Stimulated activated naive CD8-positive, alpha-beta T cell treated with anti-CD3 and anti-CD28 coated beads, Interleukin-15, amount 100 ng/mL, for 72 hours (primary cell): ENCODE measurements around the gene TLCD3B.
"Not testable (repeated sequence)": the region's sequence is repeated elsewhere in the genome, so short reads cannot be mapped to it uniquely, and the experiment has no call there.

Source experiments
- ATAC-seq: fragments of 150-1000 bp; cut with Tn5 transposase; 2 replicates; pipeline ENCODE4 v1.10.0; 2021; ENCODE audit warnings: mild to moderate bottlenecking, moderate library complexity
- DNase-seq, 2 donors: peaks; one replicate each; pipeline ENCODE4 v3.0.0; 2021 to 2022
- H3K27ac Mint-ChIP-seq, 2 donors: one replicate each; pipeline ENCODE4 v1.8.0; 2022; ENCODE audit warnings: mild to moderate bottlenecking in 2 of 2, mixed read lengths in 2 of 2, moderate library complexity in 2 of 2
- H3K27me3 Mint-ChIP-seq: one replicate; pipeline ENCODE4 v1.8.0; 2022; ENCODE audit warnings: mixed read lengths
- H3K4me1 Mint-ChIP-seq: one replicate; pipeline ENCODE4 v1.8.0; 2022; ENCODE audit warnings: mild to moderate bottlenecking, mixed read lengths
- H3K4me3 Mint-ChIP-seq, 2 donors: one replicate each; pipeline ENCODE4 v1.8.0; 2022; ENCODE audit warnings: mild to moderate bottlenecking in 2 of 2, mixed read lengths in 2 of 2, moderate library complexity in 1 of 2
- H3K9me3 Mint-ChIP-seq, 2 donors: one replicate each; pipeline ENCODE4 v1.8.0; 2022; ENCODE audit warnings: mixed read lengths in 2 of 2

The TLCD3B gene

GRCh38 chr16:30041841-30042240, 10.8 kb upstream of the TLCD3B start:
- no peaks in the 10 kb centered on the region for H3K27me3 Mint-ChIP-seq
- H3K4me3 Mint-ChIP-seq, result no peak overlapping the region
- H3K4me1 Mint-ChIP-seq, result no peaks in the 10 kb centered on the region
- H3K9me3 Mint-ChIP-seq, result no peaks in the 10 kb centered on the region
- no peak overlapping the region for H3K27ac Mint-ChIP-seq
- ATAC-seq, result no peak
- DNase-seq, result no peak

GRCh38 chr16:30040690-30041089, 9.6 kb upstream of the TLCD3B start:
- ATAC-seq, H3K4me3 Mint-ChIP-seq: not testable (repeated sequence)

GRCh38 chr16:30040221-30040620, 9.2 kb upstream of the TLCD3B start:
- H3K9me3 Mint-ChIP-seq, result no peaks in the 10 kb centered on the region
- DNase-seq (no peak), ATAC-seq (no peak)
- peaks cover 5% of the 10 kb centered on the region for H3K4me1 Mint-ChIP-seq
- H3K27me3 Mint-ChIP-seq, result peaks cover 8% of the 10 kb centered on the region
- H3K4me3 Mint-ChIP-seq, result no peak overlapping the region
- H3K27ac Mint-ChIP-seq, result no peak overlapping the region

More at GRCh38 chr16:30040690-30041089, 9.6 kb upstream of the TLCD3B start:
- not testable (repeated sequence) for H3K27me3 Mint-ChIP-seq, H3K9me3 Mint-ChIP-seq, H3K27ac Mint-ChIP-seq, H3K4me1 Mint-ChIP-seq, DNase-seq

- Mint-ChIP-seq H3K27ac (no peak overlapping the region), H3K4me1 (peaks cover 31% of the 10 kb centered on the region), H3K27me3 (peaks cover 73% of the 10 kb centered on the region), H3K4me3 (no peak overlapping the region), H3K9me3 (no peaks in the 10 kb centered on the region)
- DNase-seq (no peak), ATAC-seq (no peak)
Measured at GRCh38 chr16:30033270-30033669, 2.2 kb upstream of the TLCD3B start.

GRCh38 chr16:30032083-30032819, 1.2 kb upstream of the TLCD3B start:
- no peaks in the 10 kb centered on the region for H3K9me3 Mint-ChIP-seq
- H3K27ac Mint-ChIP-seq, result no peak overlapping the region
- peak; percentile 67 for ATAC-seq
- H3K27me3 Mint-ChIP-seq, result peaks cover 83% of the 10 kb centered on the region
- H3K4me3 Mint-ChIP-seq, result peak overlapping the region in 1 of 2 donors; percentile 50
- peaks cover 31% of the 10 kb centered on the region for H3K4me1 Mint-ChIP-seq
- DNase-seq, result peak; percentile 68 to 71

GRCh38 chr16:30031477-30031918, 427 bp upstream of the TLCD3B start:
- Mint-ChIP-seq H3K27me3 (peaks cover 91% of the 10 kb centered on the region), H3K27ac (no peak overlapping the region)
- no peak for ATAC-seq

GRCh38 chr16:30030011-30030685, 923 bp downstream of the TLCD3B start:
- Mint-ChIP-seq H3K27me3 (peaks cover 85% of the 10 kb centered on the region), H3K9me3 (no peaks in the 10 kb centered on the region), H3K4me1 (peaks cover 26% of the 10 kb centered on the region), H3K4me3 (peak overlapping the region; percentile 19 to 69), H3K27ac (no peak overlapping the region)
- no peak for ATAC-seq
- no peak for DNase-seq

More at GRCh38 chr16:30031477-30031918, 427 bp upstream of the TLCD3B start:
- Mint-ChIP-seq H3K4me3 (no peak overlapping the region), H3K4me1 (peaks cover 31% of the 10 kb centered on the region), H3K9me3 (no peaks in the 10 kb centered on the region)
- no peak for DNase-seq

GRCh38 chr16:30028438-30029076, 2.5 kb downstream of the TLCD3B start:
- H3K4me3 Mint-ChIP-seq, result no peak overlapping the region

GRCh38 chr16:30027588-30028437, 3.3 kb downstream of the TLCD3B start:
- H3K27me3 Mint-ChIP-seq, result peaks cover 70% of the 10 kb centered on the region
- no peak overlapping the region for H3K27ac Mint-ChIP-seq
- ATAC-seq (no peak), DNase-seq (no peak)
- H3K4me1 Mint-ChIP-seq, result peaks cover 23% of the 10 kb centered on the region
- no peak overlapping the region for H3K4me3 Mint-ChIP-seq
- no peaks in the 10 kb centered on the region for H3K9me3 Mint-ChIP-seq

More at GRCh38 chr16:30028438-30029076, 2.5 kb downstream of the TLCD3B start:
- Mint-ChIP-seq H3K27ac (no peak overlapping the region), H3K4me1 (peaks cover 23% of the 10 kb centered on the region), H3K27me3 (peaks cover 74% of the 10 kb centered on the region), H3K9me3 (no peaks in the 10 kb centered on the region)
- DNase-seq (no peak), ATAC-seq (no peak)

- H3K27ac Mint-ChIP-seq, result no peak overlapping the region
- no peak overlapping the region for H3K4me3 Mint-ChIP-seq
- no peaks in the 10 kb centered on the region for H3K9me3 Mint-ChIP-seq
- peaks cover 58% of the 10 kb centered on the region for H3K27me3 Mint-ChIP-seq
- ATAC-seq (no peak), DNase-seq (no peak)
- peaks cover 14% of the 10 kb centered on the region for H3K4me1 Mint-ChIP-seq
Measured at GRCh38 chr16:30026449-30026848, 4.6 kb downstream of the TLCD3B start.

- peak overlapping the region in 1 of 2 donors; percentile 3 for H3K27ac Mint-ChIP-seq
- no peak overlapping the region for H3K4me3 Mint-ChIP-seq
- no peak for ATAC-seq
- H3K27me3 Mint-ChIP-seq, result peaks cover 49% of the 10 kb centered on the region
- H3K4me1 Mint-ChIP-seq, result peaks cover 16% of the 10 kb centered on the region
- DNase-seq, result no peak
- no peaks in the 10 kb centered on the region for H3K9me3 Mint-ChIP-seq
Measured at GRCh38 chr16:30025574-30025973, 5.5 kb downstream of the TLCD3B start.

- H3K4me3 Mint-ChIP-seq, result no peak overlapping the region
- H3K9me3 Mint-ChIP-seq, result no peaks in the 10 kb centered on the region
- ATAC-seq (no peak), DNase-seq (no peak)
- peaks cover 12% of the 10 kb centered on the region for H3K4me1 Mint-ChIP-seq
- H3K27ac Mint-ChIP-seq, result peak overlapping the region in 1 of 2 donors; percentile 3
- peaks cover 45% of the 10 kb centered on the region for H3K27me3 Mint-ChIP-seq
Measured at GRCh38 chr16:30025156-30025555, 5.9 kb downstream of the TLCD3B start.

GRCh38 chr16:30024451-30024850, 6.6 kb downstream of the TLCD3B start:
- ATAC-seq (no peak), DNase-seq (no peak)
- Mint-ChIP-seq H3K4me1 (peaks cover 9% of the 10 kb centered on the region), H3K4me3 (no peak overlapping the region), H3K27ac (no peak overlapping the region), H3K9me3 (no peaks in the 10 kb centered on the region), H3K27me3 (peaks cover 38% of the 10 kb centered on the region)

- no peaks in the 10 kb centered on the region for H3K9me3 Mint-ChIP-seq
- H3K27me3 Mint-ChIP-seq, result peaks cover 29% of the 10 kb centered on the region
- no peak for ATAC-seq
- H3K4me1 Mint-ChIP-seq, result peaks cover 9% of the 10 kb centered on the region
- H3K4me3 Mint-ChIP-seq, result no peak overlapping the region
- H3K27ac Mint-ChIP-seq, result no peak overlapping the region
- no peak for DNase-seq
Measured at GRCh38 chr16:30023586-30023985, 7.5 kb downstream of the TLCD3B start.

GRCh38 chr16:30022887-30023286, 8.2 kb downstream of the TLCD3B start, which contains the start of gene C16orf92:
TSS of gene C16orf92 (plus strand) at chr16:30023198. CDS start at chr16:30023341, 143 bp downstream.
- no peak for ATAC-seq
- no peak for DNase-seq
- H3K9me3 Mint-ChIP-seq, result no peaks in the 10 kb centered on the region
- H3K27me3 Mint-ChIP-seq, result peaks cover 22% of the 10 kb centered on the region
- H3K27ac Mint-ChIP-seq, result peak within 1 kb of the TSS in 1 of 2 donors; percentile 21
- H3K4me3 Mint-ChIP-seq, result no peak within 1 kb of the TSS
- peaks cover 9% of the 10 kb centered on the region for H3K4me1 Mint-ChIP-seq
